ENCODE results near the gene PRKAG2.

The PRKAG2 gene

DNA sequence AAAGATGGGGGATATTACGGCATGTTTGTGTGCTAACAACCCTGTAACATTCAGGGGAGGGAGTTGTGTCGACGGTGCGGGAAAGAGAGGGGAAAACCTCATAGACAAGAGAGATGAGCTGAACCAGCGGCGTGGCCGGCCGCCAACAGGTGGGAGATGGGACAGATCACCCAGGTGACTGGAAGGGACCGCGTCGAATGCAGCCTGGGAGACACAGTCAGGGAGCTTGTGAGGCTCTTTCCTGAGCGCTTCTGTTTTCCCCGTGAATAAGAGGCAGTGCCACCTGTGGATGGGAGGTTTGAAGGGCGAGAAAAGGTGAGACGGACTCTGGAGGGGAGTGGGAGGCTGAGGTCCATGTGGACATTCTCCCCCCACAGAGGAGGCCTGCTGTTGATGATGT is 9.9 kb upstream of the PRKAG2 start:
- Histone ChIP-seq H3K9me2 (replicated peaks; ENCODE audit: control insufficient read depth, low read length) (no peaks in the 10 kb centered on the region), H3F3A (ENCODE audit: control insufficient read depth, insufficient read depth) (no peaks in the 10 kb centered on the region), H4K20me1 (ENCODE audit: control insufficient read depth, insufficient read depth, low read depth, low read length) (no peaks in the 10 kb centered on the region), H3K27ac (ENCODE audit: low read depth, low read length) (no peak overlapping the region), H3K4me1 (ENCODE audit: control insufficient read depth, low read length) (no peaks in the 10 kb centered on the region), H3K4me3 (ENCODE audit: low read length) (no peak overlapping the region), H3K79me2 (ENCODE audit: control insufficient read depth, low read length) (no peaks in the 10 kb centered on the region), H3K27me3 (ENCODE audit: control insufficient read depth, low read length) (peaks cover 12% of the 10 kb centered on the region; the same call in 1 of the 2 replicates), H3K36me3 (ENCODE audit: control insufficient read depth, low read length) (no peaks in the 10 kb centered on the region), H3K4me2 (ENCODE audit: low read length) (no peak overlapping the region), H3K9me3 (ENCODE audit: control insufficient read depth, insufficient read depth, low read length) (no peaks in the 10 kb centered on the region)
- TF ChIP-seq, protein P1, sequence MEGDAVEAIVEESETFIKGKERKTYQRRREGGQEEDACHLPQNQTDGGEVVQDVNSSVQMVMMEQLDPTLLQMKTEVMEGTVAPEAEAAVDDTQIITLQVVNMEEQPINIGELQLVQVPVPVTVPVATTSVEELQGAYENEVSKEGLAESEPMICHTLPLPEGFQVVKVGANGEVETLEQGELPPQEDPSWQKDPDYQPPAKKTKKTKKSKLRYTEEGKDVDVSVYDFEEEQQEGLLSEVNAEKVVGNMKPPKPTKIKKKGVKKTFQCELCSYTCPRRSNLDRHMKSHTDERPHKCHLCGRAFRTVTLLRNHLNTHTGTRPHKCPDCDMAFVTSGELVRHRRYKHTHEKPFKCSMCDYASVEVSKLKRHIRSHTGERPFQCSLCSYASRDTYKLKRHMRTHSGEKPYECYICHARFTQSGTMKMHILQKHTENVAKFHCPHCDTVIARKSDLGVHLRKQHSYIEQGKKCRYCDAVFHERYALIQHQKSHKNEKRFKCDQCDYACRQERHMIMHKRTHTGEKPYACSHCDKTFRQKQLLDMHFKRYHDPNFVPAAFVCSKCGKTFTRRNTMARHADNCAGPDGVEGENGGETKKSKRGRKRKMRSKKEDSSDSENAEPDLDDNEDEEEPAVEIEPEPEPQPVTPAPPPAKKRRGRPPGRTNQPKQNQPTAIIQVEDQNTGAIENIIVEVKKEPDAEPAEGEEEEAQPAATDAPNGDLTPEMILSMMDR (IDR thresholded peaks at IDR 0.05; ENCODE audit: low read depth, low read length, poor library complexity, severe bottlenecking), result no peak
- no peak for TF ChIP-seq EZH2phosphoT487 (IDR thresholded peaks at IDR 0.05; ENCODE audit: borderline replicate concordance, low read length)

DNA sequence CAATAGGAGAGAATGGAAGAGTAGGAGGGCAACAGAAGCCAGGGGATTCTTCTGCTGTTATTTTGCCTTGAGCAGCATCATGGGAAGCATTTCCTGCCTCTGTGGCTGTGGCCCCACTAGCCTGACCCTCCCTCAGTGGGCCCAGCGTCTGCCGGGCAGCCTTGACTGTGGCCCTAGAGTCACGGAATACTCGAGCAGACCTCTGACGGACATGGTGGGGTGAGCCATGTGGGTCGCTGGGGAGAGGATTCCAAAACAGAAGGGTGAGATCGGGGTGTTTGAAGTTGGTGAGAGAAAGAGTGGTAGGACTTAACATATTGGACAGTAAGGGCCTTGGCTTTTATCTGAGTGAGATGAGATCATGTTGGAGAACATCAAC is 8.3 kb upstream of the PRKAG2 start:
- H3K9me3 ChIP-seq (ENCODE audit: control insufficient read depth, insufficient read depth, low read length), result no peaks in the 10 kb centered on the region
- H4K20me1 ChIP-seq (ENCODE audit: control insufficient read depth, insufficient read depth, low read depth, low read length), result no peaks in the 10 kb centered on the region
- H3K4me1 ChIP-seq (ENCODE audit: control insufficient read depth, low read length), result no peaks in the 10 kb centered on the region
- no peak overlapping the region for H3K4me2 ChIP-seq (ENCODE audit: low read length)
- H3K79me2 ChIP-seq (ENCODE audit: control insufficient read depth, low read length), result no peaks in the 10 kb centered on the region
- H3K36me3 ChIP-seq (ENCODE audit: control insufficient read depth, low read length), result no peaks in the 10 kb centered on the region
- H3F3A ChIP-seq (ENCODE audit: control insufficient read depth, insufficient read depth), result no peaks in the 10 kb centered on the region
- H3K9me2 ChIP-seq (replicated peaks; ENCODE audit: control insufficient read depth, low read length), result no peaks in the 10 kb centered on the region
- no peak overlapping the region for H3K27ac ChIP-seq (ENCODE audit: low read depth, low read length)
- peaks cover 16% of the 10 kb centered on the region; the same call in 1 of the 2 replicates for H3K27me3 ChIP-seq (ENCODE audit: control insufficient read depth, low read length)
- H3K4me3 ChIP-seq (ENCODE audit: low read length), result no peak overlapping the region
- TF ChIP-seq, protein P1 (IDR thresholded peaks at IDR 0.05; ENCODE audit: low read depth, low read length, poor library complexity, severe bottlenecking), result no peak
- TF ChIP-seq EZH2phosphoT487 (IDR thresholded peaks at IDR 0.05; ENCODE audit: borderline replicate concordance, low read length), result no peak

DNA sequence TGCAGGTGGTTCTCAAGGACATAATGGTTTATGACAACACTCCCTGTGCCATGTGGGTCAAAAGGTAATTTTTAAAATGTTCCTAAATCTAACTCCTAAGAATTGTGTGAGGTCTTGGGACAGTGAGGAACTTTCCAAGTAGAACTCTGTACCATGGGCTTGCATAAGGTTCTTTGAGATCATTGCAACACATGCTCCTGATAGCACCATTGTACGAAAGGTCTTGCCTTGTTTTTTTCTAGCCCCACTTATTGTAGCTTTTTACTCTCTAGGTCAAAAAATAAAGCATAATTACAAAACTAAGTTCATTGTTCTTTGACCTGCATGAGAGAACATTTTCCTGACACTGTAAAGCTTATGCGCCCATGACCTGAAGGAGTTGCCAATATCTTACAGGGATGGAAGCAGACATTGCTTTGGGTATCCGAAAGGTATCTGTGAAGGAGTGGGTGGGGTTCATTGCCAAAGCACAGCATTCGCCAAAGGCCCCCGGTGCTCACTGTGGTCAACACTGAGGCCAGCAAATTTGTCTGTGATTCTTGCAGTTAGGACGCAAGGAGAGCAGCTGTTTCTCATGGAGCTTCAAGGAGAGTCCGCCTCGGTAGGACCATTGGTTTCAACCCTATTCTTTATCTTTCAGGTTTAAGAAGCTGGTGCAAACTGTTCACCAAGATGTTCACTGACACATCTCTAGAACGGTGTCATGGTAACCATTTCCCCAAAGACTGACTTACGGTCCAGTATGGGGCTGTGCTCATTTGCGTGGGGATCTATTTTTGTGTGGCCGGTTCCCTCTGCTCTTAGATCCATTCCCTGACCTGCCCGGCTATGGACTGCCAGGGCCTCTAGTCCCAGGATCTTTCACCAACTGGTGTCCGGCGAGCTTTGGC is 7.6 kb upstream of the PRKAG2 start:
- Histone ChIP-seq H3K4me1 (ENCODE audit: control insufficient read depth, low read length) (no peaks in the 10 kb centered on the region), H3K36me3 (ENCODE audit: control insufficient read depth, low read length) (no peaks in the 10 kb centered on the region), H4K20me1 (ENCODE audit: control insufficient read depth, insufficient read depth, low read depth, low read length) (no peaks in the 10 kb centered on the region), H3K27ac (ENCODE audit: low read depth, low read length) (no peak overlapping the region), H3K9me2 (replicated peaks; ENCODE audit: control insufficient read depth, low read length) (no peaks in the 10 kb centered on the region), H3K27me3 (ENCODE audit: control insufficient read depth, low read length) (peaks cover 16% of the 10 kb centered on the region; the same call in 1 of the 2 replicates), H3K4me3 (ENCODE audit: low read length) (no peak overlapping the region), H3F3A (ENCODE audit: control insufficient read depth, insufficient read depth) (no peaks in the 10 kb centered on the region), H3K9me3 (ENCODE audit: control insufficient read depth, insufficient read depth, low read length) (no peaks in the 10 kb centered on the region), H3K79me2 (ENCODE audit: control insufficient read depth, low read length) (no peaks in the 10 kb centered on the region), H3K4me2 (ENCODE audit: low read length) (no peak overlapping the region)
- no peak for TF ChIP-seq EZH2phosphoT487 (IDR thresholded peaks at IDR 0.05; ENCODE audit: borderline replicate concordance, low read length)
- TF ChIP-seq, protein P1 (IDR thresholded peaks at IDR 0.05; ENCODE audit: low read depth, low read length, poor library complexity, severe bottlenecking), result no peak

Data from DOHH2 (cell line).